A549 (cell line): ENCODE results near the gene DACH1.

Source experiments
- CHD2 ChIP-seq: fragments of 150-350 bp; IDR thresholded peaks from 2 replicates; pipeline ENCODE4 v1.6.1; 2014; ENCODE audit warnings: low read length; ENCODE audit not compliant: partially characterized antibody
- EP300 ChIP-seq, 2 experiments: fragments of >200 bp; sonication (Bioruptor Twin); formaldehyde crosslinking; IDR thresholded peaks; 2 replicates in 1 of 2; 3 replicates in 1 of 2; pipeline ENCODE4 v1.6.1; 2016 to 2017
- ESRRA ChIP-seq: fragments of 150-350 bp; IDR thresholded peaks from 2 replicates; pipeline ENCODE4 v1.6.1; 2014; ENCODE audit warnings: mild to moderate bottlenecking, low read length, borderline replicate concordance
- FOXS1 ChIP-seq: fragments of 250-450 bp; sonication (Bioruptor Pico); IDR thresholded peaks from 2 replicates; pipeline ENCODE4 v1.5.0; 2020; ENCODE audit warnings: mild to moderate bottlenecking, moderate library complexity
- JUN ChIP-seq, 2 experiments: fragments of >200 bp; sonication (Bioruptor Twin); formaldehyde crosslinking; IDR thresholded peaks; 2 replicates in 1 of 2; 3 replicates in 1 of 2; pipeline ENCODE4 v1.6.1; 2016 to 2017
- MYC ChIP-seq: IDR thresholded peaks from 2 replicates; pipeline ENCODE4 v1.6.1; 2012; ENCODE audit warnings: mild to moderate bottlenecking, inconsistent platforms, low read length, improper control_type of control experiment, borderline replicate concordance
- PHF8 ChIP-seq: fragments of 200-600 bp; sonication (generic); IDR thresholded peaks from 2 replicates; pipeline ENCODE4 v1.6.1; 2016; ENCODE audit warnings: low read depth, mild to moderate bottlenecking, antibody characterized with exemption, moderate library complexity, borderline replicate concordance
- POLR2A ChIP-seq: IDR thresholded peaks from 2 replicates; pipeline ENCODE4 v1.6.1; 2012; ENCODE audit warnings: mild to moderate bottlenecking, low read length
- SMC3 ChIP-seq: fragments of >200 bp; sonication (Bioruptor Twin); formaldehyde crosslinking; IDR thresholded peaks from 3 replicates; pipeline ENCODE4 v1.6.1; 2018; ENCODE audit warnings: inconsistent platforms
- ZFP36 ChIP-seq: fragments of 450-650 bp; IDR thresholded peaks from 2 replicates; pipeline ENCODE4 v1.6.1; 2014; ENCODE audit warnings: borderline replicate concordance; ENCODE audit not compliant: partially characterized antibody
- TF ChIP-seq, protein P1 (sequence below): fragments of >200 bp; sonication (Bioruptor Twin); formaldehyde crosslinking; IDR thresholded peaks from 3 replicates; pipeline ENCODE4 v1.5.1; 2016
- TF ChIP-seq, protein P2 (sequence below): IDR thresholded peaks from 2 replicates; pipeline ENCODE4 v1.6.1; 2012
- TF ChIP-seq, protein P3 (sequence below): fragments of 200-600 bp; sonication (generic); IDR thresholded peaks from 2 replicates; pipeline ENCODE4 v1.6.1; 2016; ENCODE audit warnings: antibody characterized with exemption, mild to moderate bottlenecking, moderate library complexity
- TF ChIP-seq, protein P4 (sequence below): fragments of >200 bp; sonication (Bioruptor Twin); formaldehyde crosslinking; IDR thresholded peaks from 3 replicates; pipeline ENCODE4 v1.6.1; 2016

DNA sequence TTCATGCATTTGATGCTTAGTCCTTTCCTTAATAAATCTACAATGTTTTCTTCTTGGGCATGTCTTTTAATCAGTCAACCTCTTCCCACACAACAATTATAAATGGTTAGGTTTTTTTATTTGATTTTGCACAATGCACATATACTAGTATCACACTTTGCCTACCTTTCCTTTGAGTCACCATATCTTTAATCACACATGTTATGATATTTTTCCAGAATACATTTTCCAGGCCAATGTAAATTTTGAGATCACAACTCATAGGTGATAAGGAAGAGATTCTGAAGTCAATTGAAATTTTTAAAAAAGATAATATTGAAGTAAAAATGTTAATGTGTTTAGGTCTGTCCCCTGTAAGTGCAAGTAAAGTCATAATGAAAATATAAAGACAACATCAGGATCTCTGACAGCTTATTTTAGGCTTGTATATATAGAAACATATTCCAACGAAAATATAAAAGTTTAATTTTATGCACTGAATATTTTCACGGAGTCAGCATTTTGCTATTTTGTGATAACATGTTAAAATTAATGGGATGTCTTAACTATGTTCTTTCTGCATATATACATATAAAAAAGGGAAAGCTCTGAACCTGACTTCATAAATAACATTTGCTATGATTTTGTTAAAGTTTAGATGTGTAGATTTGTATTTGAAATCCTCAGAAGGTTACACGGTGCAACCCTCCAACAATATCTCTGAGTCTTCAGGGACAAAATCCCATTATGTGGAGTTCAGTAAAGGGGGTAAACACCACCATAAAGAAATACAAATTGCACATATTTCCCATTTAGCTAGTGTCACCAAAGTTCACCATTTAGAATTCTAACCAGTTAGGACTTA, 351.9 kb downstream of the DACH1 start:
- TF ChIP-seq, protein P1, sequence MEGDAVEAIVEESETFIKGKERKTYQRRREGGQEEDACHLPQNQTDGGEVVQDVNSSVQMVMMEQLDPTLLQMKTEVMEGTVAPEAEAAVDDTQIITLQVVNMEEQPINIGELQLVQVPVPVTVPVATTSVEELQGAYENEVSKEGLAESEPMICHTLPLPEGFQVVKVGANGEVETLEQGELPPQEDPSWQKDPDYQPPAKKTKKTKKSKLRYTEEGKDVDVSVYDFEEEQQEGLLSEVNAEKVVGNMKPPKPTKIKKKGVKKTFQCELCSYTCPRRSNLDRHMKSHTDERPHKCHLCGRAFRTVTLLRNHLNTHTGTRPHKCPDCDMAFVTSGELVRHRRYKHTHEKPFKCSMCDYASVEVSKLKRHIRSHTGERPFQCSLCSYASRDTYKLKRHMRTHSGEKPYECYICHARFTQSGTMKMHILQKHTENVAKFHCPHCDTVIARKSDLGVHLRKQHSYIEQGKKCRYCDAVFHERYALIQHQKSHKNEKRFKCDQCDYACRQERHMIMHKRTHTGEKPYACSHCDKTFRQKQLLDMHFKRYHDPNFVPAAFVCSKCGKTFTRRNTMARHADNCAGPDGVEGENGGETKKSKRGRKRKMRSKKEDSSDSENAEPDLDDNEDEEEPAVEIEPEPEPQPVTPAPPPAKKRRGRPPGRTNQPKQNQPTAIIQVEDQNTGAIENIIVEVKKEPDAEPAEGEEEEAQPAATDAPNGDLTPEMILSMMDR = no peak
- TF ChIP-seq, protein P2, sequence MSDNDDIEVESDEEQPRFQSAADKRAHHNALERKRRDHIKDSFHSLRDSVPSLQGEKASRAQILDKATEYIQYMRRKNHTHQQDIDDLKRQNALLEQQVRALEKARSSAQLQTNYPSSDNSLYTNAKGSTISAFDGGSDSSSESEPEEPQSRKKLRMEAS = no peak
- TF ChIP-seq, protein P3, sequence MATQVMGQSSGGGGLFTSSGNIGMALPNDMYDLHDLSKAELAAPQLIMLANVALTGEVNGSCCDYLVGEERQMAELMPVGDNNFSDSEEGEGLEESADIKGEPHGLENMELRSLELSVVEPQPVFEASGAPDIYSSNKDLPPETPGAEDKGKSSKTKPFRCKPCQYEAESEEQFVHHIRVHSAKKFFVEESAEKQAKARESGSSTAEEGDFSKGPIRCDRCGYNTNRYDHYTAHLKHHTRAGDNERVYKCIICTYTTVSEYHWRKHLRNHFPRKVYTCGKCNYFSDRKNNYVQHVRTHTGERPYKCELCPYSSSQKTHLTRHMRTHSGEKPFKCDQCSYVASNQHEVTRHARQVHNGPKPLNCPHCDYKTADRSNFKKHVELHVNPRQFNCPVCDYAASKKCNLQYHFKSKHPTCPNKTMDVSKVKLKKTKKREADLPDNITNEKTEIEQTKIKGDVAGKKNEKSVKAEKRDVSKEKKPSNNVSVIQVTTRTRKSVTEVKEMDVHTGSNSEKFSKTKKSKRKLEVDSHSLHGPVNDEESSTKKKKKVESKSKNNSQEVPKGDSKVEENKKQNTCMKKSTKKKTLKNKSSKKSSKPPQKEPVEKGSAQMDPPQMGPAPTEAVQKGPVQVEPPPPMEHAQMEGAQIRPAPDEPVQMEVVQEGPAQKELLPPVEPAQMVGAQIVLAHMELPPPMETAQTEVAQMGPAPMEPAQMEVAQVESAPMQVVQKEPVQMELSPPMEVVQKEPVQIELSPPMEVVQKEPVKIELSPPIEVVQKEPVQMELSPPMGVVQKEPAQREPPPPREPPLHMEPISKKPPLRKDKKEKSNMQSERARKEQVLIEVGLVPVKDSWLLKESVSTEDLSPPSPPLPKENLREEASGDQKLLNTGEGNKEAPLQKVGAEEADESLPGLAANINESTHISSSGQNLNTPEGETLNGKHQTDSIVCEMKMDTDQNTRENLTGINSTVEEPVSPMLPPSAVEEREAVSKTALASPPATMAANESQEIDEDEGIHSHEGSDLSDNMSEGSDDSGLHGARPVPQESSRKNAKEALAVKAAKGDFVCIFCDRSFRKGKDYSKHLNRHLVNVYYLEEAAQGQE = no peak
- TF ChIP-seq CHD2 (no peak), PHF8 (no peak), POLR2A (no peak), JUN (IDR thresholded peaks at IDR 0.05) (no peak), FOXS1 (CRISPR knock-in tag) (no peak), EP300 (IDR thresholded peaks at IDR 0.05) (no peak), ESRRA (no peak), ZFP36 (no peak), SMC3 (no peak), MYC (no peak)
- TF ChIP-seq, protein P4, sequence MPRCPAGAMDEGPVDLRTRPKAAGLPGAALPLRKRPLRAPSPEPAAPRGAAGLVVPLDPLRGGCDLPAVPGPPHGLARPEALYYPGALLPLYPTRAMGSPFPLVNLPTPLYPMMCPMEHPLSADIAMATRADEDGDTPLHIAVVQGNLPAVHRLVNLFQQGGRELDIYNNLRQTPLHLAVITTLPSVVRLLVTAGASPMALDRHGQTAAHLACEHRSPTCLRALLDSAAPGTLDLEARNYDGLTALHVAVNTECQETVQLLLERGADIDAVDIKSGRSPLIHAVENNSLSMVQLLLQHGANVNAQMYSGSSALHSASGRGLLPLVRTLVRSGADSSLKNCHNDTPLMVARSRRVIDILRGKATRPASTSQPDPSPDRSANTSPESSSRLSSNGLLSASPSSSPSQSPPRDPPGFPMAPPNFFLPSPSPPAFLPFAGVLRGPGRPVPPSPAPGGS = no peak
